Measurements from ENCODE around the gene CAP2.

Gene CAP2

DNA sequence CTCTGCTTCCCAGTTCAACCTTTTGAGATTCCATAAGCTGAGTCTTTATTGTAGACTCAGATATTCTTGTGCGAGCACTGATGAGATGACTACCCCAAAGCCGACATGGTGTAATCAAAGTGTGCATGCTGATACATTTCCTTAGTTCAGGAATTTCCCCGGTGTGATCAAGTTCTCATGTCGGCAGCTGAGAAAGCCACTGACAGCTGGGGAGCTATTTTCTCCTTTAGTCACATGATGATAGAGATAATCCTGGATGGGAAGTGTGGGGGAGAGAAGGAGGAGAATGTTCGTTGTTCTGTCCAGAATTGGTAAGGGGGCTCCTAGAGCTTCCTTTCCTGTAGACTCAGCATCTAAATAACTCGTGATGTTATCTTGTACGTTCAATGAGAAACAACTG is 7.7 kb upstream of the CAP2 start:
- Histone ChIP-seq H3K9me3 (ENCODE audit: control insufficient read depth, insufficient read depth, low read length) (no peaks in the 10 kb centered on the region), H3K27ac (ENCODE audit: low read depth, low read length) (no peak overlapping the region), H4K20me1 (ENCODE audit: control insufficient read depth, insufficient read depth, low read depth, low read length) (no peaks in the 10 kb centered on the region), H3K9me2 (replicated peaks; ENCODE audit: control insufficient read depth, low read length) (no peaks in the 10 kb centered on the region), H3K27me3 (ENCODE audit: control insufficient read depth, low read length) (no peaks in the 10 kb centered on the region), H3F3A (ENCODE audit: control insufficient read depth, insufficient read depth) (no peaks in the 10 kb centered on the region), H3K36me3 (ENCODE audit: control insufficient read depth, low read length) (no peaks in the 10 kb centered on the region), H3K79me2 (ENCODE audit: control insufficient read depth, low read length) (no peaks in the 10 kb centered on the region), H3K4me1 (ENCODE audit: control insufficient read depth, low read length) (no peaks in the 10 kb centered on the region), H3K4me2 (ENCODE audit: low read length) (no peak overlapping the region), H3K4me3 (ENCODE audit: low read length) (no peak overlapping the region)
- TF ChIP-seq, protein P1, sequence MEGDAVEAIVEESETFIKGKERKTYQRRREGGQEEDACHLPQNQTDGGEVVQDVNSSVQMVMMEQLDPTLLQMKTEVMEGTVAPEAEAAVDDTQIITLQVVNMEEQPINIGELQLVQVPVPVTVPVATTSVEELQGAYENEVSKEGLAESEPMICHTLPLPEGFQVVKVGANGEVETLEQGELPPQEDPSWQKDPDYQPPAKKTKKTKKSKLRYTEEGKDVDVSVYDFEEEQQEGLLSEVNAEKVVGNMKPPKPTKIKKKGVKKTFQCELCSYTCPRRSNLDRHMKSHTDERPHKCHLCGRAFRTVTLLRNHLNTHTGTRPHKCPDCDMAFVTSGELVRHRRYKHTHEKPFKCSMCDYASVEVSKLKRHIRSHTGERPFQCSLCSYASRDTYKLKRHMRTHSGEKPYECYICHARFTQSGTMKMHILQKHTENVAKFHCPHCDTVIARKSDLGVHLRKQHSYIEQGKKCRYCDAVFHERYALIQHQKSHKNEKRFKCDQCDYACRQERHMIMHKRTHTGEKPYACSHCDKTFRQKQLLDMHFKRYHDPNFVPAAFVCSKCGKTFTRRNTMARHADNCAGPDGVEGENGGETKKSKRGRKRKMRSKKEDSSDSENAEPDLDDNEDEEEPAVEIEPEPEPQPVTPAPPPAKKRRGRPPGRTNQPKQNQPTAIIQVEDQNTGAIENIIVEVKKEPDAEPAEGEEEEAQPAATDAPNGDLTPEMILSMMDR (IDR thresholded peaks at IDR 0.05; ENCODE audit: low read depth, low read length, poor library complexity, severe bottlenecking): no peak
- no peak for TF ChIP-seq EZH2phosphoT487 (IDR thresholded peaks at IDR 0.05; ENCODE audit: borderline replicate concordance, low read length)

DNA sequence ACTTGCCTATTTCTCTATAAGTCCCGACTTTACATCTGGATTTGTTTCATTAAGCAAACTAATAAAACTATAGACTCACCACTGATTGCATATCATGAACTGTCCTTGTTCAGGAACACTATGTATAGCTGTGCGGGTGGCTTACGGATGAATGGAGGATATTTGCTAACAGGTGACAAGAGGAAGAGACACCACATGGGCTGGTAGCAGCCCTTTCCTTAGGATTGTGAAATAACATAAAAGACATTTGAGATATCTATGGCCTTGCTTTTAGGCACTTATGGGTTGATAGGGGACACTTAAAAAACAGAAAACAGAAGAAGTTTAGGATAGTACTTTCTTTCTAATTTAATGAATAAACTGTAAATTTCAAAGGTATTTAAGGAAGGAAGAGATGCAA is 5.0 kb upstream of the CAP2 start:
- TF ChIP-seq, protein P1 (IDR thresholded peaks at IDR 0.05; ENCODE audit: low read depth, low read length, poor library complexity, severe bottlenecking): no peak
- TF ChIP-seq EZH2phosphoT487 (IDR thresholded peaks at IDR 0.05; ENCODE audit: borderline replicate concordance, low read length): no peak
- H3K27ac ChIP-seq (ENCODE audit: low read depth, low read length): no peak overlapping the region

DNA sequence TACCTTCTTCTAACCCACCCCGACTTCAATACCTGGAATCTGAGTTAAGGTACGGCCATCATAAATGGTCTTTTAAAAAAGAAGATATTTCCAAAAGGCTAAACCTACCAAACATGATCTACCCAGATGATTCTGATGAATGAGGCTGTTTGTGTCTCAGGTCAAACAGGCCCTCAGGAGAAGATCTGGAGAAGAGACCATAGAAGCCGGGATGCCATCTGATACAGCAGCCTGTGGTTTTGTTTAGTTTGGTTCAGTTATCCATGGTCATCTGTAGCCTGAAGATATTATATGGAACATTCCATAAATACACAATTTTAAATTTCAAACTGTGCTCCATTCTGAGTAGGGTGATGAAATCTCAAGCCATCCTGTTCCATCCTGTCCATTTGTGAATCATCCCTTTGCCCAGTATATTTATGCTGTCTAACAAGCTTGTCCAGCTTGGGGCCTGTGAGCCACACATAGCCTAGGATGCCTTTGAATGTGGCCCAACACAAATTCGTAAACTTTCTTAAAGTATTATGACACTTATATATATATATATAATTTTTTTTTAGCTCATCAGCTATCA is 4.0 kb upstream of the CAP2 start:
- Histone ChIP-seq H3K9me3 (ENCODE audit: control insufficient read depth, insufficient read depth, low read length) (no peaks in the 10 kb centered on the region), H3F3A (ENCODE audit: control insufficient read depth, insufficient read depth) (no peaks in the 10 kb centered on the region), H4K20me1 (ENCODE audit: control insufficient read depth, insufficient read depth, low read depth, low read length) (no peaks in the 10 kb centered on the region), H3K4me2 (ENCODE audit: low read length) (no peak overlapping the region), H3K9me2 (replicated peaks; ENCODE audit: control insufficient read depth, low read length) (no peaks in the 10 kb centered on the region), H3K36me3 (ENCODE audit: control insufficient read depth, low read length) (no peaks in the 10 kb centered on the region), H3K4me1 (ENCODE audit: control insufficient read depth, low read length) (no peaks in the 10 kb centered on the region), H3K27me3 (ENCODE audit: control insufficient read depth, low read length) (no peaks in the 10 kb centered on the region), H3K79me2 (ENCODE audit: control insufficient read depth, low read length) (no peaks in the 10 kb centered on the region), H3K27ac (ENCODE audit: low read depth, low read length) (no peak overlapping the region), H3K4me3 (ENCODE audit: low read length) (no peak overlapping the region)
- no peak for TF ChIP-seq EZH2phosphoT487 (IDR thresholded peaks at IDR 0.05; ENCODE audit: borderline replicate concordance, low read length)
- TF ChIP-seq, protein P1 (IDR thresholded peaks at IDR 0.05; ENCODE audit: low read depth, low read length, poor library complexity, severe bottlenecking): no peak

More for the DNA sequence above, 5.0 kb upstream of the CAP2 start:
- no peaks in the 10 kb centered on the region for H3K9me2 ChIP-seq (replicated peaks; ENCODE audit: control insufficient read depth, low read length)
- no peak overlapping the region for H3K4me2 ChIP-seq (ENCODE audit: low read length)
- no peak overlapping the region for H3K4me3 ChIP-seq (ENCODE audit: low read length)
- no peaks in the 10 kb centered on the region for H4K20me1 ChIP-seq (ENCODE audit: control insufficient read depth, insufficient read depth, low read depth, low read length)
- no peaks in the 10 kb centered on the region for H3K36me3 ChIP-seq (ENCODE audit: control insufficient read depth, low read length)
- no peaks in the 10 kb centered on the region for H3K79me2 ChIP-seq (ENCODE audit: control insufficient read depth, low read length)
- no peaks in the 10 kb centered on the region for H3K4me1 ChIP-seq (ENCODE audit: control insufficient read depth, low read length)
- H3K27me3 ChIP-seq (ENCODE audit: control insufficient read depth, low read length): no peaks in the 10 kb centered on the region
- no peaks in the 10 kb centered on the region for H3F3A ChIP-seq (ENCODE audit: control insufficient read depth, insufficient read depth)
- no peaks in the 10 kb centered on the region for H3K9me3 ChIP-seq (ENCODE audit: control insufficient read depth, insufficient read depth, low read length)

Data from DOHH2 (cell line).